ENCODE data around the gene SPOCK1.

The SPOCK1 gene

DNA sequence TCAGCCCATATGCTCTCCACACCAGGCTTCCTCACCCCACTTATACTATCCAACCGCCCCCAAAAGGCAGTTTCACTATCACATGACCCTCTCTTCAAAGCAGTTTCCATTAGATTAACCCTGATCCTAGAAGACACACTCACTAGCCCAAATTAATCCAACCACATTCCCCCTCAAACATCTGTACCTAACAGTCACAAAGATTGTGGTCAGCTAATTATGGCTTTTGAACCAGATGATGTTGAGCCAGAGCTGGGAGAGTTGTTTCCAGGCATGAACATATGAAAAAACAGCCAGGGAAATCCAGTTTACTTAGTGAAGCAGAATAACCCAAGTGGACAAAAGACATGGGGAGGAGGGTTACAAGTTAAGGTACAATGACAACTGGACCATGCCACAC, 131.2 kb downstream of the SPOCK1 start:
- no peak overlapping the region for H3K4me3 ChIP-seq (replicated peaks; ENCODE audit: insufficient read depth, low read length)
- TF ChIP-seq POLR2AphosphoS5 (IDR thresholded peaks at IDR 0.05; ENCODE audit: low read depth) = no peak
- H3K27ac ChIP-seq (replicated peaks) = no peak overlapping the region
- no peaks in the 10 kb centered on the region for H3K27me3 ChIP-seq (ENCODE audit: insufficient read depth, poor library complexity, severe bottlenecking)
- no peak for DNase-seq (ENCODE audit: low read depth in 1 of 2, low spot score in 1 of 2)

GRCh38 chr5:137366526-137366925, 132.6 kb downstream of the SPOCK1 start:
- TF ChIP-seq, protein P1, sequence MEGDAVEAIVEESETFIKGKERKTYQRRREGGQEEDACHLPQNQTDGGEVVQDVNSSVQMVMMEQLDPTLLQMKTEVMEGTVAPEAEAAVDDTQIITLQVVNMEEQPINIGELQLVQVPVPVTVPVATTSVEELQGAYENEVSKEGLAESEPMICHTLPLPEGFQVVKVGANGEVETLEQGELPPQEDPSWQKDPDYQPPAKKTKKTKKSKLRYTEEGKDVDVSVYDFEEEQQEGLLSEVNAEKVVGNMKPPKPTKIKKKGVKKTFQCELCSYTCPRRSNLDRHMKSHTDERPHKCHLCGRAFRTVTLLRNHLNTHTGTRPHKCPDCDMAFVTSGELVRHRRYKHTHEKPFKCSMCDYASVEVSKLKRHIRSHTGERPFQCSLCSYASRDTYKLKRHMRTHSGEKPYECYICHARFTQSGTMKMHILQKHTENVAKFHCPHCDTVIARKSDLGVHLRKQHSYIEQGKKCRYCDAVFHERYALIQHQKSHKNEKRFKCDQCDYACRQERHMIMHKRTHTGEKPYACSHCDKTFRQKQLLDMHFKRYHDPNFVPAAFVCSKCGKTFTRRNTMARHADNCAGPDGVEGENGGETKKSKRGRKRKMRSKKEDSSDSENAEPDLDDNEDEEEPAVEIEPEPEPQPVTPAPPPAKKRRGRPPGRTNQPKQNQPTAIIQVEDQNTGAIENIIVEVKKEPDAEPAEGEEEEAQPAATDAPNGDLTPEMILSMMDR (IDR thresholded peaks at IDR 0.05; ENCODE audit: insufficient read depth, low read length) = no peak
- TF ChIP-seq POLR2AphosphoS5 (IDR thresholded peaks at IDR 0.05; ENCODE audit: low read depth) = no peak
- TF ChIP-seq GABPA (IDR thresholded peaks at IDR 0.05; ENCODE audit: low read depth) = no peak
- TF ChIP-seq, protein P2, sequence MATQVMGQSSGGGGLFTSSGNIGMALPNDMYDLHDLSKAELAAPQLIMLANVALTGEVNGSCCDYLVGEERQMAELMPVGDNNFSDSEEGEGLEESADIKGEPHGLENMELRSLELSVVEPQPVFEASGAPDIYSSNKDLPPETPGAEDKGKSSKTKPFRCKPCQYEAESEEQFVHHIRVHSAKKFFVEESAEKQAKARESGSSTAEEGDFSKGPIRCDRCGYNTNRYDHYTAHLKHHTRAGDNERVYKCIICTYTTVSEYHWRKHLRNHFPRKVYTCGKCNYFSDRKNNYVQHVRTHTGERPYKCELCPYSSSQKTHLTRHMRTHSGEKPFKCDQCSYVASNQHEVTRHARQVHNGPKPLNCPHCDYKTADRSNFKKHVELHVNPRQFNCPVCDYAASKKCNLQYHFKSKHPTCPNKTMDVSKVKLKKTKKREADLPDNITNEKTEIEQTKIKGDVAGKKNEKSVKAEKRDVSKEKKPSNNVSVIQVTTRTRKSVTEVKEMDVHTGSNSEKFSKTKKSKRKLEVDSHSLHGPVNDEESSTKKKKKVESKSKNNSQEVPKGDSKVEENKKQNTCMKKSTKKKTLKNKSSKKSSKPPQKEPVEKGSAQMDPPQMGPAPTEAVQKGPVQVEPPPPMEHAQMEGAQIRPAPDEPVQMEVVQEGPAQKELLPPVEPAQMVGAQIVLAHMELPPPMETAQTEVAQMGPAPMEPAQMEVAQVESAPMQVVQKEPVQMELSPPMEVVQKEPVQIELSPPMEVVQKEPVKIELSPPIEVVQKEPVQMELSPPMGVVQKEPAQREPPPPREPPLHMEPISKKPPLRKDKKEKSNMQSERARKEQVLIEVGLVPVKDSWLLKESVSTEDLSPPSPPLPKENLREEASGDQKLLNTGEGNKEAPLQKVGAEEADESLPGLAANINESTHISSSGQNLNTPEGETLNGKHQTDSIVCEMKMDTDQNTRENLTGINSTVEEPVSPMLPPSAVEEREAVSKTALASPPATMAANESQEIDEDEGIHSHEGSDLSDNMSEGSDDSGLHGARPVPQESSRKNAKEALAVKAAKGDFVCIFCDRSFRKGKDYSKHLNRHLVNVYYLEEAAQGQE (IDR thresholded peaks at IDR 0.05; ENCODE audit: insufficient replicate concordance, low read depth) = no peak
- TF ChIP-seq SPI1 (IDR thresholded peaks at IDR 0.05; ENCODE audit: borderline replicate concordance, low read depth) = no peak
- no peak for DNase-seq (ENCODE audit: low read depth in 1 of 2, low spot score in 1 of 2)

DNA sequence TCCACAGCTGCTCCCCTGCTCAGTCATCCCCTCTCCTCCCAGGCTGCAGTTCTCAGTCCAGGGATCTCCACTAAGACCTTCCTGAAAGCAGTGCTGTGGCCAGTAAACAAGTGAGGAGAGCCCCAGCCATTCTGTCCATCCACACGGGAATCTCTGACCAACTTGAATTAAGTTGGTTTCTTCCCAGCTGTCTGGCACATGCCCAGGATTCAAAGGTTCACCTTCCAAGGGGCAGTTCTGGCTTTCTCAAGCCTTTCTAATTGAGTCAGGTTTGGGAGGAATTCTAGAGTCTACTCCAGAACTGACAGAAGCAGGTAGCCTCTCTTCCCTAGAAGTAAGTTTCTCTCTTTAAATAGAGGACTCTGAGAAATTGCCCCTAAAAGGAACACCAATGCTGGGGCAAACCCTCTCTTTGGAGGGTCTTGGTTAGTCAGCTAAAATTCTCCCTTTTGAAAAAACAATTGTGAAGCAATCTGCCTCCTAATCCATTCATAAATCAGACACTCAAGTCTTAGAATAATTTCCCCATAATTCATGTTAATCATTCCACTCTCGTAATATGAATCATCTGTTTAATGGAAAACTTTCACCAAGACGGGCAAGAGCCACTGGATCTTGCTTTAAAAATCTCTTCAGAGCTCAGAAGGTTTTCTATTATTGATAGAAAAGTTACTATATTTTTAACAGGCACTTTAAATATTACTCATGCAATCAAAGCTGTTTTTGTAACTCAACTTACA, 133.8 kb downstream of the SPOCK1 start:
- TF ChIP-seq, protein P1 (IDR thresholded peaks at IDR 0.05; ENCODE audit: insufficient read depth, low read length) = no peak
- TF ChIP-seq POLR2AphosphoS5 (IDR thresholded peaks at IDR 0.05; ENCODE audit: low read depth) = no peak
- TF ChIP-seq, protein P2 (IDR thresholded peaks at IDR 0.05; ENCODE audit: insufficient replicate concordance, low read depth) = no peak
- no peak for TF ChIP-seq SPI1 (IDR thresholded peaks at IDR 0.05; ENCODE audit: borderline replicate concordance, low read depth)
- no peak for TF ChIP-seq GABPA (IDR thresholded peaks at IDR 0.05; ENCODE audit: low read depth)
- no peak overlapping the region for H3K4me3 ChIP-seq (replicated peaks; ENCODE audit: insufficient read depth, low read length)
- H3K27ac ChIP-seq (replicated peaks) = no peak overlapping the region
- H3K27me3 ChIP-seq (ENCODE audit: insufficient read depth, poor library complexity, severe bottlenecking) = no peaks in the 10 kb centered on the region
- DNase-seq (ENCODE audit: low read depth in 1 of 2, low spot score in 1 of 2) = no peak

More at GRCh38 chr5:137366526-137366925, 132.6 kb downstream of the SPOCK1 start:
- no peak overlapping the region for H3K27ac ChIP-seq (replicated peaks)
- no peaks in the 10 kb centered on the region for H3K27me3 ChIP-seq (ENCODE audit: insufficient read depth, poor library complexity, severe bottlenecking)
- no peak overlapping the region for H3K4me3 ChIP-seq (replicated peaks; ENCODE audit: insufficient read depth, low read length)

DNA sequence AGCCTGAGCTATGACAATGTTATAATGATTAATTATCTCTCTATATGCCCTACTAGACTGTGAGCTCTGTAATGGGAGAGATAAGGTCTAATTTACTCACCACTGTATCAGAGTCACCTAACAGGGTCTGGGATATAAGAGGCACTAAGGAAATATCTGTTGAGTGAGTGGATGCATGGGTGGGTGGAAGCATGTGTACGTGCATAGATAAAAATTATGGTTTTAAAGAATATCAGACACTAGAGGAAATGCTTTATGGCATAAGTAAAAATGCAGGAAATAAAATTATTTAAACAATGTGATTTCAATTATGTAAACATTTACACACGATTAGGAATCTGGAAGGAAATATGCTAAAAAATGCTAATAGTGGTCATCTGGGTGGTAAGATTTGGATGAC, 137.8 kb downstream of the SPOCK1 start:
- TF ChIP-seq GABPA (IDR thresholded peaks at IDR 0.05; ENCODE audit: low read depth) = no peak
- Histone ChIP-seq H3K4me3 (replicated peaks; ENCODE audit: insufficient read depth, low read length) (no peak overlapping the region), H3K27ac (replicated peaks) (no peak overlapping the region), H3K27me3 (ENCODE audit: insufficient read depth, poor library complexity, severe bottlenecking) (no peaks in the 10 kb centered on the region)
- no peak for DNase-seq (ENCODE audit: low read depth in 1 of 2, low spot score in 1 of 2)

DNA sequence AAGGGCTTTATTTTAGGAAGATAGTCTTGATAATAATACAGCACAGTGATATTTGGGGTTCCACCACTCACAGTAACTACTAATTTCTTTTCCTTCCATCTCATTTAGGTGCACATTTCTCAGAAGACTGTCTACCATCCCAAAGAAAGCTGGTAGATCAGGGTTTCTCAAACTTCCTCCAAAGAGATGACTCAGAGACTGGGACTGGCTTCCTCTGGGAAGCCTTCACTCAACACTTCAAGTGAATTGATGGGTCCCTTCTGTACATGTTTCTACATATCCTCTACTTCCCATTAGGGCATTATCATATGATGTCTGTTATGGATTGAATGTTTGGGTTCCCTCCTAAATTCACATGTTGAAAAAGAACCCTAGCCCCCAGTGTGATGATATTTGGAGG, 138.5 kb downstream of the SPOCK1 start:
- TF ChIP-seq GABPA (IDR thresholded peaks at IDR 0.05; ENCODE audit: low read depth) = no peak
- TF ChIP-seq POLR2AphosphoS5 (IDR thresholded peaks at IDR 0.05; ENCODE audit: low read depth) = no peak
- TF ChIP-seq, protein P2 (IDR thresholded peaks at IDR 0.05; ENCODE audit: insufficient replicate concordance, low read depth) = no peak
- TF ChIP-seq, protein P1 (IDR thresholded peaks at IDR 0.05; ENCODE audit: insufficient read depth, low read length) = no peak
- no peak for TF ChIP-seq SPI1 (IDR thresholded peaks at IDR 0.05; ENCODE audit: borderline replicate concordance, low read depth)

More for the DNA sequence above, 138.5 kb downstream of the SPOCK1 start:
- no peaks in the 10 kb centered on the region for H3K27me3 ChIP-seq (ENCODE audit: insufficient read depth, poor library complexity, severe bottlenecking)
- no peak for DNase-seq (ENCODE audit: low read depth in 1 of 2, low spot score in 1 of 2)
- H3K27ac ChIP-seq (replicated peaks) = no peak overlapping the region
- H3K4me3 ChIP-seq (replicated peaks; ENCODE audit: insufficient read depth, low read length) = no peak overlapping the region

All from HL-60 (cell line).